Measurements from ENCODE around the gene PFKL.

PFKL gene

GRCh38 chr21:44299458-44300261 is at the start of gene PFKL:
Gene PFKL, plus strand, starts transcription at chr21:44300053. Its CDS starts 53 bp downstream, at chr21:44300106.
- DNase-seq (ENCODE audit: low read depth in 2 of 2) = peak; percentile 62 to 69

GRCh38 chr21:44253832-44254710 is 45.8 kb upstream of the PFKL start:
- DNase-seq (ENCODE audit: low read depth in 2 of 2) = no peak

GRCh38 chr21:44255511-44255981 is 44.3 kb upstream of the PFKL start:
- no peak for DNase-seq (ENCODE audit: low read depth in 2 of 2)

GRCh38 chr21:44258056-44258725 is 41.7 kb upstream of the PFKL start:
- no peak for DNase-seq (ENCODE audit: low read depth in 2 of 2)

- no peak for DNase-seq (ENCODE audit: low read depth in 2 of 2)
These were observed 40.7 kb upstream of the PFKL start for GRCh38 chr21:44259082-44259705.

GRCh38 chr21:44260066-44260465 is 39.8 kb upstream of the PFKL start:
- DNase-seq (ENCODE audit: low read depth in 2 of 2) = no peak

- no peak for DNase-seq (ENCODE audit: low read depth in 2 of 2)
These were observed 38.8 kb upstream of the PFKL start for GRCh38 chr21:44260791-44261631.

- no peak for DNase-seq (ENCODE audit: low read depth in 2 of 2)
These were observed 38.1 kb upstream of the PFKL start, which contains the start of gene DNMT3L for GRCh38 chr21:44261675-44262295. Gene DNMT3L, minus strand, starts transcription at chr21:44261897. Its CDS starts 638 bp downstream, at chr21:44261259.

GRCh38 chr21:44262338-44263056 is 37.4 kb upstream of the PFKL start:
- no peak for DNase-seq (ENCODE audit: low read depth in 2 of 2)

GRCh38 chr21:44263221-44263760 is 36.6 kb upstream of the PFKL start:
- no peak for DNase-seq (ENCODE audit: low read depth in 2 of 2)

GRCh38 chr21:44263768-44264167 is 36.1 kb upstream of the PFKL start:
- no peak for DNase-seq (ENCODE audit: low read depth in 2 of 2)

- DNase-seq (ENCODE audit: low read depth in 2 of 2) = no peak
These were observed 34.1 kb upstream of the PFKL start for GRCh38 chr21:44265734-44266270.

- no peak for DNase-seq (ENCODE audit: low read depth in 2 of 2)
These were observed 32.2 kb upstream of the PFKL start for GRCh38 chr21:44267655-44268142.

- no peak for DNase-seq (ENCODE audit: low read depth in 2 of 2)
These were observed 30.8 kb upstream of the PFKL start for GRCh38 chr21:44269090-44269489.

GRCh38 chr21:44271558-44272283 is 28.1 kb upstream of the PFKL start:
- DNase-seq (ENCODE audit: low read depth in 2 of 2) = no peak

- no peak for DNase-seq (ENCODE audit: low read depth in 2 of 2)
These were observed 27.5 kb upstream of the PFKL start for GRCh38 chr21:44272284-44272858.

- no peak for DNase-seq (ENCODE audit: low read depth in 2 of 2)
These were observed 26.8 kb upstream of the PFKL start for GRCh38 chr21:44273046-44273445.

GRCh38 chr21:44275041-44275440 is 24.8 kb upstream of the PFKL start:
- DNase-seq (ENCODE audit: low read depth in 2 of 2) = no peak
